NCI-H1092 (cell line): ENCODE data around the gene NHLRC4.

Experiments used
- DNase-seq: peaks from one replicate; lab custom pipeline; 2025; lab: John Stamatoyannopoulos, UW

Gene NHLRC4

DNA sequence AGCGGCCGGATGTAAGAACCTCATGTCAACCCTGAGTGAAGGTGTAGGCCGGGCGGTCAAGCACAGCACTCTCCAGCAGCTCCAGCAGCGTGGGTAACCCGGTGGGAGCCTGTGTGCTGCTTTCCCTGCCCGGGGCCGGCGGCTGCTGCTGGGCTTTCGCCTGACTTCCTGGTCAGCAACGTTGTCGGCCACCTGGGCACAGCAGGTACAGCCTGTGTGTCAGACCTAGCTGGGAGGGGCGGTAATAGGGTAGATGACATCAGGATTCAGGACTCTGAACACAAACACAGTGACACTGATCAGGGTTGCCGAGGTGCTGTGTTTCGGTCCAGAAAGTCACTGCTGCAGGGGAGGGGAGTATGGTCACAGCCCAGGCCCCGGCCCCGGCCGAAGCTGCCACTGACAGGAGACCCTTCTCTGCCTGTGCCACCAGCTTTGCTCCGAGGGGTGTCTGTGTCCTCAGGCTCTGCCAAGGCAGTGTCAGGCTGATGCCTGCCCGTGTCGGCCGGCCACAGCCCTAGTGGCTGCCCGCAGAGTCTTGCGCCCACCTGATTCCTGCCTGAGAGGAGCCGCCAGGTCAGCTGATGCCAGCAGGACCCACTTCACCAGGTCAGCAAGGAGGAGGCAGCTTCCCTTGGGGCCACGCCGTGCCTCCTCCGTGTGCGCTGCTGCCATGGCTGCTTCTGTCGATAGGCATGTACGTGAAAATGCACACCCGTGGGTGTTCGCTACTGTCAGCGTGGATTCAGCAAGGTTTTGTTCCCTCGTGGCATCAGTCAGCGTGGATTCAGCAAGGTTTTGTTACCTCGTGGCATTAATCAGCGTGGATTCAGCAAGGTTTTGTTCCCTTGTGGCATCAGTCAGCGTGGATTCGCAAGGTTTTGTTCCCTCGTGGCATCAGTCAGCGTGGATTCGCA, 32.3 kb downstream of the NHLRC4 start:
- no peak for DNase-seq

DNA sequence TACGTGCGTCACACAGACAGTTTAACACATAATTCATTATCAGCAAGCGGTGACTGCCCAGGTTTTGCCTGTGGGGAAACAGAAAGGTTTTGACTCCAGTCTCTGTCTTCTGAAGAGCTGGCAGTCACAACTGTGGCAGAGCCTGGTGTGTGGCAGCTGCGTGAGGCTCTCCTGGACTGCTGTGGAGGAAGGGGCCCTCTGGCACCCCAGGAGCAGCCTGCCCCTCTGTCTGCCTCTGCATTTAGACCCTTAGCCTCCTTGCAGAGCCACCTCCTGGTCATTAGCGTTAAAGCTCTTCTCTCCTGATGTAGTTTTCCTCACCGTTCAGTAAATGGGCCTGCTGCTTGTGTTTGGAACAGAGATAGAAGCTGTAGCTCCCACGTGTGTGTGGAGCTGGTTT, 34.0 kb downstream of the NHLRC4 start:
- no peak for DNase-seq

DNA sequence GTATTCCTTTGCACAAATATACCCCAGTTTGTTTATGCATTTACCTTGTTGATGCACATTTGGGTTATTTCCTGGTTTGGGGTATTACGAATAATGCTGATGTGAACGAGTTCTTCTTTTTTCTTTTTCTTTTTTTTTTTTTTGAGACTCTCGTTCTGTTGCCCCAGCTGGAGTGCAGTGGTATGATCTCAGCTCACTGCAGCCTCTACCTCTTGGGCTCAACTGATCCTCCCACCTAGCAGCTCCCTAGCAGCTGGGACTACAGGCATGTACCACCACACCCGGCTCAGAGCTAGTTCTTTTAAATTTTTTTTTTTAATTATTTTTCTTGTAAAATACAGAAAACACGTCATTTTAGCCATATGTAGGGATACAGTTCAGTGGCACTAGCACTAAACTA, 37.1 kb downstream of the NHLRC4 start:
- no peak for DNase-seq

DNA sequence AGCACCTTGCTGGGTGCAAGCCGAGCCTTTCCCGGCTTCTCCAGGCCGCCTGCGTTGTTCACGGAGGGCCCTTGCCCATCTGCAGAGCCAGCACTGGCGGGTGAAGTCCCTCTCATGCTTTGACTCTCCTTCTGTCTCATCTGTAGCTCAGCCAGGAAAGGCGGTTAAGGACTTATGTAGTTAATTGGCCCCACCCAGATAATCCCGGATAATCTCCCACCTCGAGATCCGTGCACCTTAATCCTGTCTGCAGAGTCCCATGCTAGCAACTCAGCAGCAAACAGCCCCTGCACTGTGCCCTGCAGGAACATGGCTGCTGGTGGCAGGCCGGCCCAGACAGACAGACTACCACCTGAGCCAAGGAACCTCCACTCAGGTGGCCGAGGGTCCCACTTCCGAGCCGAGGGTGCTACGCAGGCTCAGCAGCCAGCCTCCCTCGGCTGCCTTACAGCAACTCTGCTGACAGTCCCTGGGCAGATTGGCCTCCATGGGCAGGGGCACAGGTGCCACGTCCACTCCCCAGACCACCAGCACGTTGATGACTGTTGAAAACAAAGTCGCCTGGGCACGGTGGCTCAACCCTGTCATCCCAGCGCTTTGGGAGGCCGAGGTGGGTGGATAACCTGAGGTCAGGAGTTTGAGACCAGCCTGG, 40.0 kb downstream of the NHLRC4 start:
- no peak for DNase-seq

DNA sequence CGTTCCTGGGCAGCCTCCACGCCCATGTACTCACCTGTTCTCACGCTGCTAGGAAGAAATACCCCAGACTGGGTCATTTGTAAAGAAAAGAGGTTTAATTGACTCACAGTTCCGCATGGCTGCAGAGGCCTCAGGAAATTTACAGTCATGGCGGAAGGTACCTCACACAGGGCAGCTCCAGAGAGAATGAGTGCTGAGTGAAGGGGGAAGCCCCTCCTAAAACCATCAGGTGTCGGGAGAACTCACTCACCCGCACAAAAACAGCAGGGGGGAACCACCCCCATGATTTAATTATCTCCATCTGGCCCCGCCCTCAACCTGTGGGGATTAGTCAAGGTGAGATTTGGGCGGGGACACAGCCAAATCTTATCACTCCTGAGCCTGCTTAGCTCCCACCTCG, 41.2 kb downstream of the NHLRC4 start:
- no peak for DNase-seq

DNA sequence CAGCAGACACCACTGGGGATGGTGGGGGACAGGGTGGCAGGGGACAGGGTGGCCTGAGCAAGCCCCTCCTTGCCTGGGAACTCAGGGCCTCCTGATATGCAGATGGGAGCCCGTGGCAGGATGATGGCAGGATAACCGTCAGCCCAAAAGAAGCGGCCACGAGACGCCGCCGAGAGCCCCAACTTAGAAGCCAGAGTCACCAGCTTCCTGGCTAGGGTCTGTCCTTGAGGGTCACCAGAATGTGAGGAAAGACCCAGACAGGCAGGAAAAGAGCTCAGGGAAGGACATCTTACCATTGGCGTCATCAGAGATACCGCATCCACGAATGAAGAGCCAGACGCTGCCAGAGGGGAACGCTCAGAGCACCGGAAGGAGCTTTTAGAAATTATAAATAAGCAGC, 42.5 kb downstream of the NHLRC4 start:
- no peak for DNase-seq

DNA sequence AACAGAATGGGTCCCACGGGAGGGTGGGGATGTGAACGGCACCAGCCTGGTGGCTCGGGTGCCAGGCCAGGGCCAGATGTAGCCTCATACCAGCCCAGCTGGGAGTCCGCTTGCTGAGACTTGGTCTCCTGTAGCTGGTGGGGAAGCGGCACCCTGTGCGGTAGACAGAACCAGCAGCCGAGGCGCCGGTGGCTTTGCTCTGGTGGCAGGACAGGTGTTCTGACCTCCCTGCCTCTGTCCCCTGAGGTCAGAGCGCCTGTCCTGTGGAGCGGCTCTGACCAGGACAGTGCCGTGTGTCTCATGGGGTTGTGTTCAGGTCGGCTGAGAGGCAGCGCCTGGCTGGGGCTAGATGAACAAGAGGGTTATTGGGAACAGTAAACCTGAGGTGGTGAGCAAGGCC, 43.2 kb downstream of the NHLRC4 start:
- DNase-seq: no peak

DNA sequence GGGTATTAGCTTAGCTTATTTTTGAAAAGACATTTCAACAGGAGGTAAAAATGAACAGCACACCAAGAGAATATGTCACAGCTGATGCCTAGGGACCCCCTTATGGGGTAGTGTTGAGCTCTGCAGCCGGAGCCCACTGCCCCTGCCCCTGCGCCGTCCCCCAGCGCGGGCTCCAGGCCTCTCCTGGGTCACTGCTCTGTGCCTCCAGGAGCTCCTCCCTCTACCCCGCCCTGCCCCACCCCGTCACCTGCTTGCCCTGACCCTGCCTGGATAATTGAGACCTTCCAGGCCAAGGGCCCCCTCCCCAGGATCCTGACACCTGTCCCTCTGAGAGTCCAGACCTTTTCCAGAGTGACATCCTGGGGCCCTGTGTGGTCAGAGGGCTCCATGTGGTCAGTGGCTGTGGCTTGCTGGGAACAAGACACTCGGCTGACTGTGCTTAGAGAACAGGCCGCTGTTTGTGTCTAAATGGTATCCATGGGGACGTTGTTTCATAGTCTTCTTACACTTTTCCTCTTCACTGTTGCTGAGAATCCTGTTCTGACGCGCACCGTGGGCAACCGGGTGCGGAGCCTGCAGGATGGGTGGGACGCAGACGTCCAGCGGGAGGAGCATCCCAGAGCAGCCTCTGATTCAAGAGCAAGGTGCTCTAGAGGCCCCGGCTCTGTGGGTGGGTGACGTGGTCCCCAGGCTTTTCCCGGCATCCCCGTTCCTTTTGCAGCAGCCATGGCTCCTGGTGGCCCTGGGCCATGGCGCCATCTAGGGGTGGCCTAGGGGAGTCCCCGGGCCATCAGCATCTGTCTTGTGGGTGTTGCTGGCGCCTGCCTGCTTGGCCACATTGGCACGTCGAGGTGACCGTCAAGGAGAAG, 43.9 kb downstream of the NHLRC4 start:
- no peak for DNase-seq

DNA sequence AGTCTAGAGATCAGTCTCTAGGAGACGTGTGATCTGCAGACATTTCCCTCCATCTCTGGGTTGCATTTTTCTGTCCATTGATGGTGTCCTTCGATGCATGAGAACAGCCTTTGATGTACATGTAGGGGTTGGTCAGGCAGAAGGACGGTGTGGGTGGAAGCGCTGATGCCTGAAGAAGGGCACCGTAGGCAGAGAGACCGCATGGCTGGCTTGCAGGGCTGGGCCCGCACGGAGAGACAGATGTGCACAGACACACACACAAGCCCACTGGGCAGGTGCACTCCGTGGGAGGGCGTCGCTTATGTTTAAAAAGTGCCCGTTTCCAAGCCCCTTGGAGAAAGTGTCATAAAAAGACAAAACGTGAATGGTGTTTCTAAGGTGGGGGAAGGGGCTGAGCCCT, 48.3 kb downstream of the NHLRC4 start:
- DNase-seq: no peak

DNA sequence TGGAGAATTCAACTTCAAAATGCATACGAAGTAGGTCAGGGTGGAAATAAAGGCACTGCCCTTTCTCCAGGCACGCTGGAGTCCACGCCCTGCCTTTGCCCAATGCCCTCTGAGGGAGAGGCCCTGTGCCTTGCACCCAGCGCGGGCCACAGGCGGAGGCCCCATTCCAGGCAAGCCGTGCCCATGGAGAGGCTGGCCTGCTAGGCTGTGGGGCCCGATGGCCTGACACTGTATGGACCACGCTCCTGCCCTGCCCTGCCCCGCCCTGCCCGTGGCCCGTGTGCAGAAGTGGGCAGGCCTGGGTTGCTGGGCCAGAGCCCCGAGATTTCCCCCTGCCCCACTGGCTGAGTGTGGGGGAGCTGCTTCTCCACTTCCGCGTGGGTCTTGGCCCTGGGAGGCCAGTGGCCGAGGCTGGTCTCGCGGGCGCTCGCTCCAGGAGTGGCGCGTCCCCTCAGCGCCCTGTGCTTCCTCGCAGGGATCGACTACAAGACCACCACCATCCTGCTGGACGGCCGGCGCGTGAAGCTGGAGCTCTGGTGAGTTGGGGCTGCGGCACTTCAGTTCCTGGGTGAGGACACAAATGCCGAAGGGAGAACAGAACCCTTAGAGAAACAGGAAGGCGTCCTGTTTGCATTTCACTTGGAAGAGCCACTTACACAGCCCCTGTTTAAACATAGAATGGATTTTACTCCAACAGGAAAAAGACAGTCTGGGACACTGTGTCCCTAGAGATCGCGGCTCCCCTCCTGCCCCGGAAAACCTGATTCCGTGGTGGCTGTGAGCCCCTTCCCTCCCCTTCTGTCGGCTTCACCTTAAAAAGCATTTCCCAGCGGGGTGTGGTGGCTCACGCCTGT, 50.2 kb downstream of the NHLRC4 start:
- DNase-seq: no peak

DNA sequence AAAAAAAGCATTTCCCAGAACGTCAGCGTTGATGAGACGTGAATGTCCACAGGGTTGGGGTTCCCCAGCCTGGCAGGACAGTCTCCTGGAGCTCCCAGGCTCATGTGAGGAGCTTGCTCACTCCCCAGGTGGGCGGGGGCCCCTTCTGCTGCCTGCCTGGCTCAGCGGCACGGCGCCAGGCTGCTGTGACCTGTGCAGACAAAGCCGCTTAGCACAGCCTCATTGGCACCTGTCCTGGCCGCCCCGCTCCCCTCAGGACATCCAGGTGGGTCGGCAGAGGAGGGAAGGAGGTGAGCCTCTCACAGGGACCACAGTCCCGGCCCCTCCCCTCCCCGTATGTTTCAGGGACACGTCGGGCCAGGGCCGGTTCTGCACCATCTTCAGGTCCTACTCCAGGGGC, 51.0 kb downstream of the NHLRC4 start:
- DNase-seq: no peak
